ENCODE data around the gene C11orf24.

C11orf24 gene

DNA sequence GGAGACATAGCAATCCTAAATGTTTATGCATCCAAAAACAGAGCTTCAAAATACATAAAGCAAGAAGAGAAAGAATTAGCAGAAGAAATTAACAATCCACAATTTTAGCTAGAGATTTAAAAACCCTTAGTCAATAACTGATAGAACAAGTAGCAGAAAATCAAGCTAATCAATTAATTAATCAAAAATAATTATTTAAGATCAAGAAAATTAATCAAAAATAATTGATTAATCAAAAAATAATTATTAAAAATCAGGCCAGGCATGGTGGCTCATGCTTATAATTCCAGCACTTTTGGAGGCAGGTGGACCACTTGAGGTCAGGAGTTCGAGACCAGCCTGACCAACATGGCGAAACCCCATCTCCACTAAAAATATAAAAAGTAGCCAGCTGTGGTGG, 29.2 kb downstream of the C11orf24 start:
- H3K27me3 ChIP-seq (ENCODE audit: insufficient read depth, low read length, poor library complexity, severe bottlenecking) = no peaks in the 10 kb centered on the region
- no peak overlapping the region for H3K4me2 ChIP-seq (ENCODE audit: low read depth, low read length, poor library complexity, severe bottlenecking)
- no peak overlapping the region for H3K9ac ChIP-seq (ENCODE audit: low read depth, low read length, poor library complexity, severe bottlenecking)
- H3K4me1 ChIP-seq (ENCODE audit: insufficient read depth, low read length, poor library complexity, severe bottlenecking) = no peaks in the 10 kb centered on the region
- no peaks in the 10 kb centered on the region for H3K9me3 ChIP-seq (ENCODE audit: insufficient read depth, low read depth, low read length)
- no peaks in the 10 kb centered on the region for H3K36me3 ChIP-seq (ENCODE audit: insufficient read depth, low read length)
- H3K79me2 ChIP-seq (ENCODE audit: insufficient read depth, low read length) = no peaks in the 10 kb centered on the region
- TF ChIP-seq EZH2phosphoT487 (IDR thresholded peaks at IDR 0.05; ENCODE audit: borderline replicate concordance) = no peak
- TF ChIP-seq, protein P1, sequence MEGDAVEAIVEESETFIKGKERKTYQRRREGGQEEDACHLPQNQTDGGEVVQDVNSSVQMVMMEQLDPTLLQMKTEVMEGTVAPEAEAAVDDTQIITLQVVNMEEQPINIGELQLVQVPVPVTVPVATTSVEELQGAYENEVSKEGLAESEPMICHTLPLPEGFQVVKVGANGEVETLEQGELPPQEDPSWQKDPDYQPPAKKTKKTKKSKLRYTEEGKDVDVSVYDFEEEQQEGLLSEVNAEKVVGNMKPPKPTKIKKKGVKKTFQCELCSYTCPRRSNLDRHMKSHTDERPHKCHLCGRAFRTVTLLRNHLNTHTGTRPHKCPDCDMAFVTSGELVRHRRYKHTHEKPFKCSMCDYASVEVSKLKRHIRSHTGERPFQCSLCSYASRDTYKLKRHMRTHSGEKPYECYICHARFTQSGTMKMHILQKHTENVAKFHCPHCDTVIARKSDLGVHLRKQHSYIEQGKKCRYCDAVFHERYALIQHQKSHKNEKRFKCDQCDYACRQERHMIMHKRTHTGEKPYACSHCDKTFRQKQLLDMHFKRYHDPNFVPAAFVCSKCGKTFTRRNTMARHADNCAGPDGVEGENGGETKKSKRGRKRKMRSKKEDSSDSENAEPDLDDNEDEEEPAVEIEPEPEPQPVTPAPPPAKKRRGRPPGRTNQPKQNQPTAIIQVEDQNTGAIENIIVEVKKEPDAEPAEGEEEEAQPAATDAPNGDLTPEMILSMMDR (conservative IDR thresholded peaks at IDR 0.05; ENCODE audit: low read length) = no peak
- H3F3A ChIP-seq (ENCODE audit: low read depth) = no peaks in the 10 kb centered on the region
- no peak overlapping the region for H3K4me3 ChIP-seq (ENCODE audit: low read length, poor library complexity, severe bottlenecking)
- no peaks in the 10 kb centered on the region for H4K20me1 ChIP-seq (ENCODE audit: insufficient read depth, low read length, poor library complexity, severe bottlenecking)
- no peaks in the 10 kb centered on the region for H3K9me2 ChIP-seq (replicated peaks; ENCODE audit: low read depth, low read length)
- no peak overlapping the region for H2AFZ ChIP-seq (ENCODE audit: low read length)

DNA sequence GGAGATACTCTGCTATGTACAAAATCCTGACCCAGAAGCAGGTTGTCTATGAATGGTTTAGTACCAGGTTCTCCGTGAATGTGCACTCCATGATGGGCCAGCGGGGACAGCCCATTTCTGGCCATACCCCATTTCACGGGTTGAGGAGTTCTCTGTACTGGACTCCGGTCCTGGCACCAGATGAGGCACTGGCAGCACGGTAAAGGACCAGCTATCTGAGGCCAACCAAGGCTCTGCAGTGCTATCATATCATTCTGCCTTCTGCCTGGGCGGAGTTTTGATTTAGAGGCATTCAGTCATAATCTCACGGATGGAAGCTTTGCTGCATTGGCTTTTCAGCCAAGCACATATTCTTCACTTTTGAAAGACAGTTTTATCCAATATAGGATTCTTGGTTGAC, 40.2 kb downstream of the C11orf24 start:
- Histone ChIP-seq H3K9me2 (replicated peaks; ENCODE audit: low read depth, low read length) (no peaks in the 10 kb centered on the region), H3K4me1 (ENCODE audit: insufficient read depth, low read length, poor library complexity, severe bottlenecking) (no peaks in the 10 kb centered on the region), H2AFZ (ENCODE audit: low read length) (no peak overlapping the region), H3K27me3 (ENCODE audit: insufficient read depth, low read length, poor library complexity, severe bottlenecking) (no peaks in the 10 kb centered on the region), H3K4me2 (ENCODE audit: low read depth, low read length, poor library complexity, severe bottlenecking) (no peak overlapping the region), H4K20me1 (ENCODE audit: insufficient read depth, low read length, poor library complexity, severe bottlenecking) (no peaks in the 10 kb centered on the region), H3K36me3 (ENCODE audit: insufficient read depth, low read length) (no peaks in the 10 kb centered on the region), H3K9ac (ENCODE audit: low read depth, low read length, poor library complexity, severe bottlenecking) (no peak overlapping the region), H3K4me3 (ENCODE audit: low read length, poor library complexity, severe bottlenecking) (no peak overlapping the region), H3K9me3 (ENCODE audit: insufficient read depth, low read depth, low read length) (peaks cover 6% of the 10 kb centered on the region; the same call in 1 of the 2 replicates), H3K79me2 (ENCODE audit: insufficient read depth, low read length) (no peaks in the 10 kb centered on the region), H3F3A (ENCODE audit: low read depth) (no peaks in the 10 kb centered on the region)
- TF ChIP-seq EZH2phosphoT487 (IDR thresholded peaks at IDR 0.05; ENCODE audit: borderline replicate concordance) = no peak
- TF ChIP-seq, protein P1 (conservative IDR thresholded peaks at IDR 0.05; ENCODE audit: low read length) = no peak

DNA sequence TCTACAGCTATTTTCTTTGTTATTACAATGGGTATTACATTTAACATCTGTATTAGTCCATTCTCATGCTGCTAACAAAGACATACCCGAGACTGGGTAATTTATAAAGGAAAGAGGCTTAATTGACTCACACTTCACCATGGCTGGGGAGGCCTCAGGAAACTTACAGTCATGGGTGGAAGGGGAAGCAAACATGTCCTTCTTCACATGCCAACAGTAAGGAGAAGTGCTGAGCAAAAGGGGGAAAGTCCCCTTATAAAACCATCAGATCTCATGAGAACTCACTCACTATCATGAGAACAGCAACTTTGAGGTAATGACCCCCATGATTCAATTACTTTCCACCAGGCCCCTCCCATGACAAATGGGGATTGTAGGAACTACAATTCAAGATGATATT, 42.2 kb downstream of the C11orf24 start:
- Histone ChIP-seq H2AFZ (ENCODE audit: low read length) (no peak overlapping the region), H3K36me3 (ENCODE audit: insufficient read depth, low read length) (no peaks in the 10 kb centered on the region), H3K4me3 (ENCODE audit: low read length, poor library complexity, severe bottlenecking) (no peak overlapping the region), H4K20me1 (ENCODE audit: insufficient read depth, low read length, poor library complexity, severe bottlenecking) (no peaks in the 10 kb centered on the region), H3K9ac (ENCODE audit: low read depth, low read length, poor library complexity, severe bottlenecking) (no peak overlapping the region), H3K79me2 (ENCODE audit: insufficient read depth, low read length) (no peaks in the 10 kb centered on the region), H3K4me2 (ENCODE audit: low read depth, low read length, poor library complexity, severe bottlenecking) (no peak overlapping the region), H3K27me3 (ENCODE audit: insufficient read depth, low read length, poor library complexity, severe bottlenecking) (no peaks in the 10 kb centered on the region), H3K9me3 (ENCODE audit: insufficient read depth, low read depth, low read length) (peaks cover 6% of the 10 kb centered on the region; the same call in 1 of the 2 replicates), H3K9me2 (replicated peaks; ENCODE audit: low read depth, low read length) (no peaks in the 10 kb centered on the region), H3F3A (ENCODE audit: low read depth) (no peaks in the 10 kb centered on the region), H3K4me1 (ENCODE audit: insufficient read depth, low read length, poor library complexity, severe bottlenecking) (no peaks in the 10 kb centered on the region)
- TF ChIP-seq, protein P1 (conservative IDR thresholded peaks at IDR 0.05; ENCODE audit: low read length) = no peak
- TF ChIP-seq EZH2phosphoT487 (IDR thresholded peaks at IDR 0.05; ENCODE audit: borderline replicate concordance) = no peak

Data from Loucy (cell line).